SU-DHL-6 (cell line): ENCODE results near the gene BAIAP3.

ENCODE experiments used
- H2AFZ ChIP-seq: fragments of 200-600 bp; sonication (generic); 2 replicates; pipeline ENCODE4 v1.6.1; 2014; ENCODE audit warnings: low read depth, mild to moderate bottlenecking, moderate library complexity, mixed read lengths, antibody characterized with exemption, low read length; ENCODE audit not compliant: severe bottlenecking
- H3F3A ChIP-seq: fragments of 200-600 bp; shearing (Covaris generic); 2 replicates; pipeline ENCODE4 v1.6.0; 2016; ENCODE audit warnings: antibody characterized with exemption, mild to moderate bottlenecking; ENCODE audit not compliant: insufficient read depth
- H3K27ac ChIP-seq: fragments of 200-600 bp; sonication (generic); 2 replicates; pipeline ENCODE4 v1.5.1; 2016; ENCODE audit warnings: low read depth, mild to moderate bottlenecking, low read length, moderate library complexity, mixed read lengths
- H3K27me3 ChIP-seq: fragments of 200-600 bp; sonication (generic), shearing (Covaris generic); 2 replicates; pipeline ENCODE4 v1.6.0; 2014; ENCODE audit warnings: mild to moderate bottlenecking, low read length
- H3K36me3 ChIP-seq: fragments of 200-600 bp; sonication (generic); 2 replicates; pipeline ENCODE4 v1.6.1; 2014; ENCODE audit warnings: mild to moderate bottlenecking, low read length, mixed read lengths
- H3K4me2 ChIP-seq: fragments of 300-600, 200-600 bp; shearing (Covaris generic), sonication (generic); 2 replicates; pipeline ENCODE4 v1.6.0; 2014; ENCODE audit warnings: low read length, low read depth, mild to moderate bottlenecking; ENCODE audit not compliant: poor library complexity, severe bottlenecking
- H3K4me3 ChIP-seq: fragments of 200-600 bp; sonication (generic); 2 replicates; pipeline ENCODE4 v1.5.1; 2014; ENCODE audit warnings: antibody characterized with exemption, low read length, mild to moderate bottlenecking, mixed read lengths; ENCODE audit not compliant: insufficient read depth, poor library complexity, severe bottlenecking
- H3K79me2 ChIP-seq: fragments of 200-600 bp; sonication (generic); 2 replicates; pipeline ENCODE4 v1.6.1; 2014; ENCODE audit warnings: mild to moderate bottlenecking, low read length, moderate library complexity; ENCODE audit not compliant: insufficient read depth
- H3K9ac ChIP-seq: fragments of 200-600 bp; sonication (generic); 2 replicates; pipeline ENCODE4 v1.7.0; 2014; ENCODE audit warnings: mild to moderate bottlenecking, low read length
- H3K9me2 ChIP-seq: fragments of 200-600 bp; sonication (generic); replicated peaks from 2 replicates; pipeline ENCODE4 v1.6.1; 2014; ENCODE audit warnings: low read length; ENCODE audit not compliant: insufficient read depth
- H3K9me3 ChIP-seq: fragments of 200-600 bp; sonication (generic); 2 replicates; pipeline ENCODE4 v1.6.1; 2014; ENCODE audit warnings: low read length, mixed read lengths; ENCODE audit not compliant: insufficient read depth
- H4K20me1 ChIP-seq: fragments of 200-600 bp; sonication (generic); 2 replicates; pipeline ENCODE4 v1.6.1; 2014; ENCODE audit warnings: low read depth, mild to moderate bottlenecking, antibody characterized with exemption, low read length, moderate library complexity, mixed read lengths
- EZH2phosphoT487 ChIP-seq: fragments of 200-600 bp; sonication (generic), shearing (Covaris generic); conservative IDR thresholded peaks from 2 replicates; pipeline ENCODE4 v1.6.1; 2018; ENCODE audit warnings: mild to moderate bottlenecking, antibody characterized with exemption, low read length, moderate library complexity, mixed read lengths
- TF ChIP-seq, protein P1 (sequence below): fragments of 200-600 bp; sonication (generic); IDR thresholded peaks from one replicate; pipeline ENCODE4 v1.5.1; 2017; ENCODE audit warnings: antibody characterized with exemption, mild to moderate bottlenecking, low read length, moderate library complexity; ENCODE audit not compliant: insufficient read depth, poor library complexity, severe bottlenecking

Gene BAIAP3

DNA sequence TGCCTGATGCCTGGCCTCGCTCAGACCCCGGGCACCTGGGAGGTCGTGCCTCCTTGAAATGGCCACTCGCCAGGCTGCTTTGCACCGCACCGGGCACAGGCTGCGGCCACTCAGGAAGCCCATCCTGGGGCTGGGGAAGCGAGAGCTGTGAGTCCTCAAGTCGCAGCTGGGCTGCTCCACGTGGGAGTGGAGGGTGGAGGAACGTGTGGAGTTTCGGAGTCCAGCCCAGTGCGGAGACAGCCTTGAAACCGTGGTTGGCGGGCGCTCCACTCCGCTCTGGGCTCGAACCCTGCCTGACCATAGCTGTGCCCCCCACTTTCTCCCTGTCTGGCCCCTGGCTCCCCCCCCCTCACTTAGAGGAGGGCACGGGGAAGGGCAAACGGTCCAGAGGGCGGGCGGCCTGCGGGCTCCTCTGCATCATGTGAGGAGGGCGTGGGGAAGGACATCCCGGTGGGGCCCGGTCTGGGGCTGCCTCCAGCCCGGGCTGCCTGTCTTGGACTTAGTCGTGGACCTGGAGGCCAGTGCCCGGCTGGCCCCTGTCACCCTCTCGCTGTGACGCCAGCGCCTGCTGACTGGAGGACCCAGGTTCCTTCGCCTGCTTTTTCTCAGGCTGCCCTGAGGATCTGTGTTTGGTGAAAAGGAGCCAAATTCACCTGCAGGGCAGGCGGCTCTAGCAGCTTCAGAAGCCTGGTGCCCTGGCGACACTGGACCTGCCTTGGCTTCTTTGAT lies 21.5 kb upstream of the BAIAP3 start:
- peak overlapping the region; percentile 79 for H3K4me2 ChIP-seq
- TF ChIP-seq, protein P1, sequence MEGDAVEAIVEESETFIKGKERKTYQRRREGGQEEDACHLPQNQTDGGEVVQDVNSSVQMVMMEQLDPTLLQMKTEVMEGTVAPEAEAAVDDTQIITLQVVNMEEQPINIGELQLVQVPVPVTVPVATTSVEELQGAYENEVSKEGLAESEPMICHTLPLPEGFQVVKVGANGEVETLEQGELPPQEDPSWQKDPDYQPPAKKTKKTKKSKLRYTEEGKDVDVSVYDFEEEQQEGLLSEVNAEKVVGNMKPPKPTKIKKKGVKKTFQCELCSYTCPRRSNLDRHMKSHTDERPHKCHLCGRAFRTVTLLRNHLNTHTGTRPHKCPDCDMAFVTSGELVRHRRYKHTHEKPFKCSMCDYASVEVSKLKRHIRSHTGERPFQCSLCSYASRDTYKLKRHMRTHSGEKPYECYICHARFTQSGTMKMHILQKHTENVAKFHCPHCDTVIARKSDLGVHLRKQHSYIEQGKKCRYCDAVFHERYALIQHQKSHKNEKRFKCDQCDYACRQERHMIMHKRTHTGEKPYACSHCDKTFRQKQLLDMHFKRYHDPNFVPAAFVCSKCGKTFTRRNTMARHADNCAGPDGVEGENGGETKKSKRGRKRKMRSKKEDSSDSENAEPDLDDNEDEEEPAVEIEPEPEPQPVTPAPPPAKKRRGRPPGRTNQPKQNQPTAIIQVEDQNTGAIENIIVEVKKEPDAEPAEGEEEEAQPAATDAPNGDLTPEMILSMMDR, result no peak
- H3K27ac ChIP-seq, result no peak overlapping the region
- H3K4me3 ChIP-seq, result peak overlapping the region; percentile 79
- no peaks in the 10 kb centered on the region for H3K9me2 ChIP-seq
- H3K9me3 ChIP-seq, result no peaks in the 10 kb centered on the region
- H3K9ac ChIP-seq, result peak overlapping the region; percentile 81
- H3K79me2 ChIP-seq, result peaks cover 66% of the 10 kb centered on the region
- peaks cover 4% of the 10 kb centered on the region for H3F3A ChIP-seq
- H4K20me1 ChIP-seq, result peaks cover 21% of the 10 kb centered on the region
- no peaks in the 10 kb centered on the region; the same call in 1 of the 2 replicates for H3K36me3 ChIP-seq
- H3K27me3 ChIP-seq, result no peaks in the 10 kb centered on the region
- no peak overlapping the region for H2AFZ ChIP-seq

DNA sequence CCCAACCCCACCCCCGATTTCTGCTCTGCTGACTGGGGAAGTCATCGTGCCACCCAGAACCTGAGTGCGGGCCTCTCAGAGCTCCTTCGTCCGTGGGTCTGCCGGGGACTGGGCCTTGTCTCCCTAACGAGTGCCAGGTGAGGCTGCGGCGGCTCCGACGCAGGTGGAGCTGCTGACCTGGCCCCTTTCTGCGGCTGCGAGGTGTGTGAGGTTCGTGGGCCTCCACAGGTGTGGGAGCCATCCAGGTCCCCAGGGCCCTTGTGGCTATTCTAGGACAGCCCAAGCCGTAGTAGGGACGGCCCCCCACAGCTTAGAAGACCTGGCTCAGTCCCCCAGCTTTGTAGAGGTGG lies 21.0 kb upstream of the BAIAP3 start:
- no peak overlapping the region for H3K9ac ChIP-seq

DNA sequence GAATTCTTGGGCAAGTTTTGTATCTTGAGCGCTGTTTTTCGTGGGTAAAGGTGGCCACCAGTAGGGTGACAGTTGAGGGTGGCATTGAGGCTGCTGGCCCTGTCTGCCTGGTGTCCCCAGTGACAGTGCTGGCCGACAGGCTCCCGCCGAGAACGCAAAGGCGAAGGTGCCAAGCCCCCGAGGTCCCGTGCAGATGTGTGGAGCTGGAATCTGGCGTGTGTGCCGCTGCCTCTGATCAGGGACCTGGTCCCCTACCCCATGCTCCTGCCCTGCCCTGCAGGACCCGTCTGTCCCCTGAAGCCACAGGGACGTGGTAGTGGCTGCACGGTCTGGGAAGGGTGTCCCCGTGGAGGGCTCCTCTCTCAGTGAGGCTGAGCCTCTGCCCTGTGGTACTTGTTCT lies 20.5 kb upstream of the BAIAP3 start:
- H4K20me1 ChIP-seq, result peaks cover 21% of the 10 kb centered on the region
- TF ChIP-seq, protein P1, result no peak
- no peak for TF ChIP-seq EZH2phosphoT487
- no peaks in the 10 kb centered on the region for H3K9me3 ChIP-seq
- H3K4me3 ChIP-seq, result no peak overlapping the region
- peaks cover 4% of the 10 kb centered on the region for H3F3A ChIP-seq
- H3K27me3 ChIP-seq, result no peaks in the 10 kb centered on the region
- H2AFZ ChIP-seq, result no peak overlapping the region
- H3K79me2 ChIP-seq, result peaks cover 72% of the 10 kb centered on the region
- no peak overlapping the region for H3K4me2 ChIP-seq
- H3K36me3 ChIP-seq, result no peaks in the 10 kb centered on the region; the same call in 1 of the 2 replicates
- no peak overlapping the region for H3K27ac ChIP-seq
- H3K9me2 ChIP-seq, result no peaks in the 10 kb centered on the region
- no peak overlapping the region for H3K9ac ChIP-seq

More for the DNA sequence above, 21.0 kb upstream of the BAIAP3 start:
- TF ChIP-seq EZH2phosphoT487, result no peak
- TF ChIP-seq, protein P1, result no peak
- Histone ChIP-seq H3K4me3 (no peak overlapping the region), H3K27ac (no peak overlapping the region), H3K79me2 (peaks cover 69% of the 10 kb centered on the region), H3K36me3 (no peaks in the 10 kb centered on the region; the same call in 1 of the 2 replicates), H3K9me3 (no peaks in the 10 kb centered on the region), H3K4me2 (no peak overlapping the region), H3F3A (peaks cover 4% of the 10 kb centered on the region), H3K27me3 (no peaks in the 10 kb centered on the region), H4K20me1 (peaks cover 21% of the 10 kb centered on the region), H2AFZ (no peak overlapping the region), H3K9me2 (no peaks in the 10 kb centered on the region)
